ENCODE results near the gene BTBD9.

DNA sequence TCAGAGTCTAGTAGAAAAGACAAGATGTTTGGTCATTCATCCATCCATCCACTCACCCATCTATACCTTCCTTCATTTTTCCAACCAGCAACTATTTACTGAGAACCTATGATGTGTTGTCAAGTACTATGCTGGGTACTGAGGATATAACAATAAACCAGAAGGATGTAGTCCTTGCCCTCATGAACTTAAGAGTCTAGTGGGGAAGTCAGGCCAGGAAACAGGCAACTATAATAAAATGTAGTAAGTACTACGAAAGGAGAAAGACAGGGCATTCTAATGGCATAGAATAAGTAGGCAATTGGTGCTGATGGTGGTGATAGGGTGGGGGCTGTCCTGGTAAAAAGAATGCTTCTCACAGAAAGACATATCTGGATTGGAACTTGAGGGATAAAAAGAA, 245.7 kb downstream of the BTBD9 start:
- TF ChIP-seq, protein P1, sequence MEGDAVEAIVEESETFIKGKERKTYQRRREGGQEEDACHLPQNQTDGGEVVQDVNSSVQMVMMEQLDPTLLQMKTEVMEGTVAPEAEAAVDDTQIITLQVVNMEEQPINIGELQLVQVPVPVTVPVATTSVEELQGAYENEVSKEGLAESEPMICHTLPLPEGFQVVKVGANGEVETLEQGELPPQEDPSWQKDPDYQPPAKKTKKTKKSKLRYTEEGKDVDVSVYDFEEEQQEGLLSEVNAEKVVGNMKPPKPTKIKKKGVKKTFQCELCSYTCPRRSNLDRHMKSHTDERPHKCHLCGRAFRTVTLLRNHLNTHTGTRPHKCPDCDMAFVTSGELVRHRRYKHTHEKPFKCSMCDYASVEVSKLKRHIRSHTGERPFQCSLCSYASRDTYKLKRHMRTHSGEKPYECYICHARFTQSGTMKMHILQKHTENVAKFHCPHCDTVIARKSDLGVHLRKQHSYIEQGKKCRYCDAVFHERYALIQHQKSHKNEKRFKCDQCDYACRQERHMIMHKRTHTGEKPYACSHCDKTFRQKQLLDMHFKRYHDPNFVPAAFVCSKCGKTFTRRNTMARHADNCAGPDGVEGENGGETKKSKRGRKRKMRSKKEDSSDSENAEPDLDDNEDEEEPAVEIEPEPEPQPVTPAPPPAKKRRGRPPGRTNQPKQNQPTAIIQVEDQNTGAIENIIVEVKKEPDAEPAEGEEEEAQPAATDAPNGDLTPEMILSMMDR (IDR thresholded peaks at IDR 0.05): no peak
- no peak for TF ChIP-seq POLR2A (IDR thresholded peaks at IDR 0.05)
